Liver (tissue), 9 donors: Measurements from ENCODE around the gene PPP2CA. TPM values are rescaled to one million over a fixed set of nuclear protein-coding genes. Genes with fewer than 3 reads are reported as not detected.

Experiments used
- DNase-seq: peaks from one replicate; pipeline ENCODE4 v3.0.0-alpha.2; 2017; ENCODE audit warnings: low spot score
- H3K27ac ChIP-seq, 2 donors: one replicate each; pipeline ENCODE4 v1.7.0; 2013; ENCODE audit warnings: inconsistent platforms in 2 of 2, low read length in 2 of 2, control low read depth in 1 of 2, low read depth in 1 of 2, mild to moderate bottlenecking in 1 of 2
- H3K27me3 ChIP-seq, 4 donors: one replicate each; pipeline versions ENCODE4 v1.6.1 to v1.7.0; 2013; ENCODE audit warnings: low read length in 3 of 4, inconsistent platforms in 1 of 4, mild to moderate bottlenecking in 1 of 4, moderate library complexity in 1 of 4; ENCODE audit not compliant: control insufficient read depth in 4 of 4, insufficient read depth in 4 of 4
- H3K36me3 ChIP-seq, 4 donors: one replicate each; pipeline versions ENCODE4 v1.6.1 to v1.7.0; 2013; ENCODE audit warnings: low read length in 3 of 4, mild to moderate bottlenecking in 3 of 4, low read depth in 1 of 4, moderate library complexity in 1 of 4; ENCODE audit not compliant: control insufficient read depth in 4 of 4, insufficient read depth in 3 of 4
- H3K4me1 ChIP-seq, 4 donors: one replicate each; pipeline versions ENCODE4 v1.6.1 to v1.7.0; 2013; ENCODE audit warnings: low read length in 3 of 4, mild to moderate bottlenecking in 3 of 4, moderate library complexity in 1 of 4; ENCODE audit not compliant: control insufficient read depth in 4 of 4, insufficient read depth in 4 of 4
- H3K4me3 ChIP-seq, 3 donors: one replicate each; pipeline versions ENCODE4 v1.6.1 to v1.7.0; 2013; ENCODE audit warnings: low read length in 3 of 3, control low read depth in 1 of 3, low read depth in 1 of 3, mild to moderate bottlenecking in 1 of 3
- H3K9ac ChIP-seq, 2 donors: one replicate each; pipeline ENCODE4 v1.7.0; 2013; ENCODE audit warnings: low read length in 2 of 2, mild to moderate bottlenecking in 2 of 2, moderate library complexity in 2 of 2, control low read depth in 1 of 2, low read depth in 1 of 2
- H3K9me3 ChIP-seq, 4 donors: one replicate each; pipeline versions ENCODE4 v1.6.1 to v1.7.0; 2013; ENCODE audit warnings: low read length in 3 of 4; ENCODE audit not compliant: control insufficient read depth in 4 of 4
- ATF3 ChIP-seq: IDR thresholded peaks from 2 replicates; pipeline ENCODE4 v1.6.1; 2016; ENCODE audit warnings: antibody characterized with exemption
- CTCF ChIP-seq: fragments of 150-350 bp; IDR thresholded peaks from 2 replicates; pipeline ENCODE4 v1.5.1; 2017; ENCODE audit warnings: improper control_type of control experiment, low read depth, low read length; ENCODE audit not compliant: missing input control
- EGR1 ChIP-seq, 2 donors: IDR thresholded peaks; 2 replicates each; pipeline ENCODE4 v1.6.1; 2016 to 2018; ENCODE audit warnings: antibody characterized with exemption in 2 of 2, low read depth in 2 of 2
- FOXA1 ChIP-seq: IDR thresholded peaks from 2 replicates; pipeline ENCODE4 v1.6.1; 2016; ENCODE audit warnings: antibody characterized with exemption
- FOXA2 ChIP-seq: IDR thresholded peaks from 2 replicates; pipeline ENCODE4 v1.6.1; 2016; ENCODE audit warnings: antibody characterized with exemption
- GABPA ChIP-seq, 2 donors: IDR thresholded peaks in 1 of 2; conservative IDR thresholded peaks in 1 of 2; 2 replicates each; pipeline ENCODE4 v1.6.1; 2016; ENCODE audit warnings: antibody characterized with exemption in 2 of 2, mild to moderate bottlenecking in 1 of 2, moderate library complexity in 1 of 2
- HNF4A ChIP-seq, 2 donors: conservative IDR thresholded peaks; 2 replicates each; pipeline ENCODE4 v1.6.1; 2016; ENCODE audit warnings: antibody characterized with exemption in 2 of 2, mild to moderate bottlenecking in 2 of 2
- JUND ChIP-seq, 2 donors: IDR thresholded peaks; 2 replicates each; pipeline ENCODE4 v1.6.1; 2016; ENCODE audit warnings: antibody characterized with exemption in 2 of 2
- MAX ChIP-seq: IDR thresholded peaks from 2 replicates; pipeline ENCODE4 v1.6.1; 2016; ENCODE audit warnings: antibody characterized with exemption
- RAD21 ChIP-seq, 2 donors: IDR thresholded peaks; 2 replicates each; pipeline ENCODE4 v1.6.1; 2016; ENCODE audit warnings: antibody characterized with exemption in 2 of 2, mild to moderate bottlenecking in 2 of 2
- REST ChIP-seq: IDR thresholded peaks from 2 replicates; pipeline ENCODE4 v1.6.1; 2016; ENCODE audit warnings: antibody characterized with exemption, mild to moderate bottlenecking
- SP1 ChIP-seq: IDR thresholded peaks from 2 replicates; pipeline ENCODE4 v1.6.1; 2018; ENCODE audit warnings: antibody characterized with exemption, mild to moderate bottlenecking
- TAF1 ChIP-seq: conservative IDR thresholded peaks from 2 replicates; pipeline ENCODE4 v1.6.1; 2016; ENCODE audit warnings: antibody characterized with exemption, mild to moderate bottlenecking
- YY1 ChIP-seq: IDR thresholded peaks from 2 replicates; pipeline ENCODE4 v1.6.1; 2016; ENCODE audit warnings: antibody characterized with exemption, mild to moderate bottlenecking
- whole genome bisulfite sequencing: extraction: QIAGEN DNeasy Blood & Tissue Kit; methylation state at CpG from one replicate; pipeline ENCODE4 v1.1.7; 2013; 5-methylcytosine and 5-hydroxymethylcytosine counted together
- polyA plus RNA-seq, 2 donors: library from polyadenylated mRNA; stranded (reverse) in 1 of 2; unstranded in 1 of 2; fragments of 200-250 nt in 1 of 2; fragments of >200 nt in 1 of 2; fragmentation: Nextera tagmentation in 1 of 2; extraction: Ambion mirVana in 1 of 2; gene quantifications; one replicate each; pipeline versions ENCODE4 v1.2.1 to v1.2.3, GENCODE V29; 2013 to 2015
- total RNA-seq, 2 donors: library from RNA; depleted of rRNA; stranded (reverse); fragments of >200 nt; gene quantifications; one replicate each; pipeline ENCODE4 v1.2.3, GENCODE V29; 2014
- donor health status: healthy.
- donor health status: healthy.
- donor health status: healthy.
- donor health status: healthy.
- donor health status: healthy.

The PPP2CA gene
- total and polyA plus RNA-seq, 4 donors: 43.3 to 71.6 (median 55.1) TPM

- no peak overlapping the region for H3K9ac ChIP-seq
- no peaks in the 10 kb centered on the region for H3K9me3 ChIP-seq
- no peak for DNase-seq
- peaks cover 10 to 59% (median 55%) of the 10 kb centered on the region in 4 donors for H3K36me3 ChIP-seq
- no peak for TF ChIP-seq GABPA (IDR thresholded peaks at IDR 0.05 in 1 of 2, conservative IDR thresholded peaks at IDR 0.05 in 1 of 2)
- H3K4me1 ChIP-seq: no peaks in the 10 kb centered on the region
- WGBS: 97% methylated on average over 5 of the region's 5 CpGs
- H3K27me3 ChIP-seq: no peaks in the 10 kb centered on the region
- no peak overlapping the region for H3K4me3 ChIP-seq
- H3K27ac ChIP-seq: no peak overlapping the region
Measured at GRCh38 chr5:134162592-134162991, 63.3 kb downstream of the PPP2CA start.

- Histone ChIP-seq H3K9ac (no peak overlapping the region), H3K36me3 (peaks cover 10 to 58% (median 52%) of the 10 kb centered on the region in 4 donors), H3K27ac (no peak overlapping the region), H3K4me3 (no peak overlapping the region), H3K4me1 (no peaks in the 10 kb centered on the region), H3K27me3 (no peaks in the 10 kb centered on the region), H3K9me3 (no peaks in the 10 kb centered on the region)
- DNase-seq: no peak
- WGBS: 96% methylated on average over 6 of the region's 6 CpGs
- TF ChIP-seq FOXA2: no peak
Measured at GRCh38 chr5:134161513-134162395, 64.1 kb downstream of the PPP2CA start.

GRCh38 chr5:134153657-134154056, 72.2 kb downstream of the PPP2CA start:
- Histone ChIP-seq H3K27ac (no peak overlapping the region), H3K36me3 (peaks cover 10 to 58% (median 50%) of the 10 kb centered on the region in 4 donors), H3K4me1 (peaks cover 4 to 11% (median 7%) of the 10 kb centered on the region in 4 donors), H3K27me3 (no peaks in the 10 kb centered on the region), H3K4me3 (no peak overlapping the region), H3K9me3 (no peaks in the 10 kb centered on the region), H3K9ac (no peak overlapping the region)
- no peak for TF ChIP-seq TAF1
- no peak for TF ChIP-seq RAD21 (IDR thresholded peaks at IDR 0.05)
- TF ChIP-seq FOXA1: no peak
- TF ChIP-seq GABPA (IDR thresholded peaks at IDR 0.05 in 1 of 2, conservative IDR thresholded peaks at IDR 0.05 in 1 of 2): no peak
- no peak for TF ChIP-seq CTCF
- WGBS: 95% methylated on average over 1 of the region's 1 CpG
- DNase-seq: no peak

GRCh38 chr5:134153241-134153640, 72.6 kb downstream of the PPP2CA start:
- 98% methylated on average over 3 of the region's 3 CpGs for WGBS
- no peak overlapping the region for H3K27ac ChIP-seq
- H3K4me3 ChIP-seq: no peak overlapping the region
- peaks cover 4 to 11% (median 7%) of the 10 kb centered on the region in 4 donors for H3K4me1 ChIP-seq
- no peaks in the 10 kb centered on the region for H3K9me3 ChIP-seq
- H3K36me3 ChIP-seq: peaks cover 13 to 55% (median 46%) of the 10 kb centered on the region in 4 donors
- no peaks in the 10 kb centered on the region for H3K27me3 ChIP-seq
- H3K9ac ChIP-seq: no peak overlapping the region
- no peak for DNase-seq
- TF ChIP-seq YY1: no peak
- no peak for TF ChIP-seq HNF4A (conservative IDR thresholded peaks at IDR 0.05)
- TF ChIP-seq EGR1 (IDR thresholded peaks at IDR 0.05; ENCODE audit: low read depth in 2 of 2): no peak
- no peak for TF ChIP-seq CTCF
- TF ChIP-seq JUND (IDR thresholded peaks at IDR 0.05): no peak
- TF ChIP-seq MAX: no peak
- TF ChIP-seq ATF3: no peak
- TF ChIP-seq FOXA2: no peak
- no peak for TF ChIP-seq SP1
- no peak for TF ChIP-seq REST
